GM13976 (cell line): ENCODE results near the gene CTNNA2.

Experiments used
- DNase-seq: peaks from one replicate; pipeline ENCODE4 v3.0.0; 2012; ENCODE audit warnings: low spot score
- CTCF ChIP-seq: IDR thresholded peaks from 2 replicates; pipeline ENCODE4 v1.5.1; 2012; ENCODE audit warnings: borderline replicate concordance, mild to moderate bottlenecking; ENCODE audit not compliant: insufficient read depth; ENCODE audit errors: extremely low read depth, missing control alignments, control extremely low read depth
- in situ Hi-C: fragments of 300-500 bp; cut with MboI; formaldehyde crosslinking; loops from one replicate; pipeline ENCODE4 v1.12.0; 2022; ENCODE audit warnings: low sequenced_read_pairs, mixed read lengths, inconsistent platforms; ENCODE audit not compliant: unreplicated experiment

CTNNA2 gene

GRCh38 chr2:80476535-80477117, 963.8 kb downstream of the CTNNA2 start:
- no peak for TF ChIP-seq CTCF
- in situ Hi-C loops: no loop called here
- DNase-seq: no peak

GRCh38 chr2:80482276-80482675, 969.4 kb downstream of the CTNNA2 start:
- TF ChIP-seq CTCF: no peak
- in situ Hi-C loops: no loop called here
- DNase-seq: no peak

GRCh38 chr2:80489717-80490116, 976.9 kb downstream of the CTNNA2 start:
- TF ChIP-seq CTCF: no peak
- DNase-seq: no peak
- in situ Hi-C loops: no loop called here

GRCh38 chr2:80490964-80491363, 978.1 kb downstream of the CTNNA2 start:
- no peak for TF ChIP-seq CTCF
- no peak for DNase-seq
- in situ Hi-C loops: no loop called here

- in situ Hi-C loops: no loop called here
- no peak for DNase-seq
- no peak for TF ChIP-seq CTCF
Observed at GRCh38 chr2:80496346-80496745, 983.5 kb downstream of the CTNNA2 start.

GRCh38 chr2:80496775-80497174, 983.9 kb downstream of the CTNNA2 start:
- no peak for TF ChIP-seq CTCF
- DNase-seq: no peak
- in situ Hi-C loops: no loop called here
